HG02973 (cell line): Measurements from ENCODE around the gene CD300LB.
"Not testable (repeated sequence)": the region's sequence is repeated elsewhere in the genome, so short reads cannot be mapped to it uniquely, and the experiment has no call there.

Experiments used
- ATAC-seq: cut with Tn5 transposase; IDR thresholded peaks from one replicate; pipeline ENCODE4 v1.9.1; 2021; ENCODE audit warnings: moderate library complexity; ENCODE audit not compliant: unreplicated experiment

CD300LB gene

GRCh38 chr17:74499992-74500391 lies 31.3 kb downstream of the CD300LB start:
- no peak for ATAC-seq

- ATAC-seq, result no peak
Measured at GRCh38 chr17:74497471-74497870, 33.8 kb downstream of the CD300LB start.

- ATAC-seq, result no peak
Measured at GRCh38 chr17:74493331-74493833, 37.9 kb downstream of the CD300LB start.

GRCh38 chr17:74491626-74492025 lies 39.6 kb downstream of the CD300LB start:
- ATAC-seq, result no peak

GRCh38 chr17:74490716-74491115 lies 40.6 kb downstream of the CD300LB start:
- ATAC-seq, result no peak

- not testable (repeated sequence) for ATAC-seq
Measured at GRCh38 chr17:74488276-74488675, 43.0 kb downstream of the CD300LB start.

GRCh38 chr17:74485841-74486240 lies 45.4 kb downstream of the CD300LB start:
- no peak for ATAC-seq

- ATAC-seq, result no peak
Measured at GRCh38 chr17:74485022-74485743, 46.1 kb downstream of the CD300LB start.

- ATAC-seq, result no peak
Measured at GRCh38 chr17:74484066-74484465, 47.2 kb downstream of the CD300LB start.

- ATAC-seq, result no peak
Measured at GRCh38 chr17:74481621-74482020, 49.7 kb downstream of the CD300LB start.

- no peak for ATAC-seq
Measured at GRCh38 chr17:74480290-74480689, 51.0 kb downstream of the CD300LB start.

- no peak for ATAC-seq
Measured at GRCh38 chr17:74478420-74479100, 52.7 kb downstream of the CD300LB start.

GRCh38 chr17:74477411-74477810 lies 53.9 kb downstream of the CD300LB start:
- no peak for ATAC-seq

GRCh38 chr17:74475189-74475588 lies 56.1 kb downstream of the CD300LB start:
- no peak for ATAC-seq

- ATAC-seq, result no peak
Measured at GRCh38 chr17:74474043-74474792, 57.1 kb downstream of the CD300LB start.

- ATAC-seq, result no peak
Measured at GRCh38 chr17:74473294-74473693, 58.0 kb downstream of the CD300LB start.

- ATAC-seq, result no peak
Measured at GRCh38 chr17:74472890-74473289, 58.4 kb downstream of the CD300LB start.

GRCh38 chr17:74471341-74471740 lies 59.9 kb downstream of the CD300LB start:
- ATAC-seq, result no peak
